Tongue (tissue), 2 donors: Measurements from ENCODE around the gene PLPPR3. TPM values are rescaled to one million over a fixed set of nuclear protein-coding genes. Genes with fewer than 3 reads are reported as not detected.

Source experiments
- DNase-seq: peaks from one replicate; pipeline ENCODE4 v3.0.0-alpha.2; 2015
- total RNA-seq: library from RNA; depleted of rRNA; stranded (reverse); fragments of >200 nt; gene quantifications from one replicate; pipeline ENCODE4 v1.2.3, GENCODE V29; 2014

The PLPPR3 gene
- total RNA-seq, 1 donor from 2014 or later, result 0.31 TPM

DNA sequence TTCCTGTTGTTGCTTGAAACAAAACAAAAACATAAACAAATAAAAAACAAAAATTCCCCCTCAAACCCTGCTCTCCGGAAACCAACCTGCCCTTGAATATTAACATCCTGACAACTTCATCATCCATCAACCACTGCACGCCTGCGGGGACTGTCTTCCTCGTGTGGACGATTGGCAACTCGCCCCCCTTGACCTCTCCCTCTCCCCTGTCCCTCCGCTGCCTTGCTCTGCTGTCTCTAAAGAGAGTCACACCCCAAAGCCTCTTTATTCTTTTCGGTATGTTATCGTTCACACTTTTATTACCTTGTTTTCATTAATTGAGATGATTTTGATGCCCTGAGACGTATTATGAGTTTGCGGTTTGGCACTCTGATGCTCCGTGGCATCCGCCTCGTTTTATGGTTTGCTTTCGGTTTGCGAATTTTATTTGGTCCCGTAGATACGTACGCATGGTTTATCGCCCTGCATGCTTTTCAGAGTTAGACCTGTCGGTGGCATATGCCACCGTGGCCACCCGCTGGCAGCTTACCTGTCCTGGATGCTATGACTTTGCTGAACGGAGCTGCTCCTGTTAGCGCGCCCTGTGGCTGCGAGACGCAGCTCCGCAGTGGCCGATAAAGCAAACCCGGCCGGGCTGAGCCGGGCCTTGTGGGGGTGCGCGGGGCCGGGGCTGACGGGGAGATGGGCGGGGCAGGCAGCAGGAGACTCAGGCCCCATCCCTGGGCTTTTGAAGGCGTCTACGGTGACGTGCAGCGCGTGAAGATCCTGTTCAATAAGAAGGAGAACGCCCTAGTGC lies 13.9 kb downstream of the PLPPR3 start:
- DNase-seq, result no peak

GRCh38 chr19:806815-807421 lies 14.8 kb downstream of the PLPPR3 start:
- DNase-seq, result no peak

GRCh38 chr19:805600-806550 lies 15.9 kb downstream of the PLPPR3 start:
- DNase-seq, result no peak

GRCh38 chr19:805166-805551 lies 16.6 kb downstream of the PLPPR3 start:
- DNase-seq, result no peak

GRCh38 chr19:804419-805165 lies 17.2 kb downstream of the PLPPR3 start:
- DNase-seq, result no peak

GRCh38 chr19:803686-804418 lies 17.9 kb downstream of the PLPPR3 start:
- DNase-seq, result no peak

DNA sequence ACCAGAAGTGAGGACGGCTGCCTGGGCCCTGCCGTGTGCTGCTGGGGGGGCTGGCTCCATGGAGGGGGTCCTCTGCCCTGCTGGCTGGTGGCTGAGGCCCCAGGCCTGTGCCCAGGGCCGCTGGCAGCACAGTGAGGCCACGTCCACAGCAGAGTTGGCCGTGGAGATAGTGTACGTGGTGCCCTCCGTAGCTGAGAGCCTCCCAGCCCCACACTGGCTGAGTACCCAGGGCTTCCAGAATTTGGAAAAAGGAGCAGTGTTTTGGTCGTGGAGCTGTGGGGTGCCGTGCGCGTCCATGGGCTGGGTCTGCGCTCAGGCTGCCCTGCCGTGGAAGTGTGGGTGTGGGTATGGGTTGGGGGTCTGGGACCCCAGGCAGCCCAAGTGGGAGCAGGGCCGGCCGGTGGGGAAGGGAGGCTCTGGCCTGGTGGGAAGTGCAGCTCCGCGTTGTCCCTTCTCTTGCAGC lies 18.6 kb downstream of the PLPPR3 start:
- no peak for DNase-seq

DNA sequence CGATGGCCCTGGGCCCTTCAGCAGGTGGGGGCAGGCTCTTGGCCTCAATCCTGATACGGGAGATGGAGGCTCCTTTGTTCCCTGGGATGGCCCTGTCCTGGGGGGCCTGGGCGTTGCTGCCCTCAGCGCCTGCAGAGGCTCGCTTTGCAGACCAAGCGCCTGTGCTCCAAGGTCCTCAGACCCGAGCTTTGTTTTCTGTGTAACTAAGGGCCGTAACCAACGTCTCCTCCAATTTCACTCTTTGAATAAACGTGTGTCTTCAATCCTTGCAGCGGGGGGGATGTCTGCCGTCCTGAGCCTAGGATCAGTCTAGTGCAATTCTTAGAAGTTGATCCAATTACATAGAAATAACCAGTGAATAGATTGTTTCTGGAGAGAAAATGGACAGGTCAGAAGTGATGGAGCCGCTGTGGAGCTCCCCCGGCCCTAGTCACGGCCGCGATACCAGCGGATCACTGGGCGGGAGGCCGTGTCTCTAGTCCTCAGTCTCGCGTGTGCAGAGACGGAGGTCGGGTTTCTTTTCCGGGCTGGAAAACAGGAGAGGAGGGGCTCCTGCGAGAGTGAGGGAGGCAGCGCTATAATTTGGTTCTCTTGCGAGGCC lies 19.2 kb downstream of the PLPPR3 start:
- DNase-seq, result peak; percentile 80

GRCh38 chr19:801861-802497 lies 19.8 kb downstream of the PLPPR3 start:
- peak; percentile 79 for DNase-seq

GRCh38 chr19:801030-801860 lies 20.5 kb downstream of the PLPPR3 start:
- DNase-seq, result peak; percentile 80

GRCh38 chr19:800360-801029 lies 21.3 kb downstream of the PLPPR3 start:
- DNase-seq, result no peak

GRCh38 chr19:799076-799881 lies 22.5 kb downstream of the PLPPR3 start:
- peak; percentile 61 for DNase-seq

DNA sequence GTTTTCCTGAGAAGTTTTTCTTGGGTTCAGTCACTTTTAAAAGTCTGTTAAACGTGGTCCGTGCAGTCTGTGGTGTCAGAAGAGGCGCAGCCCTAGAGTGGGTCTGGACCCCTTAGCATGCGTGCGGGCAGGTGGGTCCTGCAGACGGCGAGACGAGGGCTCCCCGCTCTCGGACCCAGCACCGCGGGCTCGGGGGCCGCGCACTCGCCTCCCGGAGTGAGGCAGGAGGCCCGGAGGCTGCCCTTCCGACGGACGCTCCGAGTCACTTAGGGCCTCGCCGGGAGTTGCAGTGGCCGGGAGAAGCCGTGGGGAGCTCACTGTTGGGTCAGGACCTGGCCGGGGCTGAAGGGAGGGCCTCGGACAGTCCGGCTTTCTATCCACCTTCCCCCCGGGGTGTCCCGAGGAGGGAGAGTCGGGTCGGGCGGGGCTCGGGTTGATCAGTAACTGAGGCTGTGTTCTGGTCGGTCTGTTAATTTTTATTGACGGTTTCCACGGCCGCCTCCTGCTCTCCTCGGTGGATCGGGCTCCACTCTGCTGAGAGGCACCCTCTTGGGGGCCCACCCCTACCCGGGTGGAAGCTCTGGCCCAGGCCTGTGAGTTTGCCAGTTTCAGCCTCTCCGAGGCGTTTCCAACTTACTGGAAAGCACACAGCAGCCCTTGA lies 23.2 kb downstream of the PLPPR3 start:
- no peak for DNase-seq

GRCh38 chr19:797528-798414 lies 24.0 kb downstream of the PLPPR3 start:
- DNase-seq, result peak; percentile 97

GRCh38 chr19:796692-797527 lies 24.8 kb downstream of the PLPPR3 start, which contains the start of gene PTBP1:
Gene PTBP1 (plus strand): TSS chr19:797452. CDS start chr19:797498, 46 bp downstream.
- peak; percentile 100 for DNase-seq
